RWPE2 (cell line): ENCODE data around the gene SDC4.

Source experiments
- ATAC-seq: fragments of 200-7000 bp; cut with Tn5 transposase; 3 replicates; pipeline ENCODE4 v1.9.1; 2021; ENCODE audit warnings: low read depth
- DNase-seq: peaks from one replicate; pipeline ENCODE4 v3.0.0-alpha.2; 2020; ENCODE audit warnings: low spot score
- H3K27ac ChIP-seq: fragments of 450-650 bp; 2 replicates; pipeline ENCODE4 v1.5.1; 2017; ENCODE audit warnings: mild to moderate bottlenecking; ENCODE audit not compliant: poor library complexity, severe bottlenecking
- H3K27me3 ChIP-seq: fragments of 250-450 bp; sonication (Bioruptor Pico); 2 replicates; pipeline ENCODE4 v1.5.1; 2021; ENCODE audit warnings: mild to moderate bottlenecking, moderate library complexity; ENCODE audit not compliant: insufficient read depth, poor library complexity, severe bottlenecking
- H3K36me3 ChIP-seq: fragments of 250-450 bp; sonication (Bioruptor Pico); 2 replicates; pipeline ENCODE4 v1.5.1; 2020; ENCODE audit warnings: low read depth, mild to moderate bottlenecking, moderate library complexity
- H3K4me1 ChIP-seq: fragments of 250-450 bp; sonication (Bioruptor Pico); 2 replicates; pipeline ENCODE4 v1.5.1; 2021; ENCODE audit warnings: mild to moderate bottlenecking, moderate library complexity; ENCODE audit not compliant: insufficient read depth, poor library complexity, severe bottlenecking
- H3K4me3 ChIP-seq: fragments of 250-450 bp; sonication (Bioruptor Pico); 2 replicates; pipeline ENCODE4 v1.5.1; 2021; ENCODE audit warnings: mild to moderate bottlenecking, moderate library complexity; ENCODE audit not compliant: severe bottlenecking
- H3K9me3 ChIP-seq: fragments of 250-450 bp; sonication (Bioruptor Pico); 2 replicates; pipeline ENCODE4 v1.5.1; 2021; ENCODE audit warnings: mild to moderate bottlenecking, moderate library complexity; ENCODE audit not compliant: severe bottlenecking
- CTCF ChIP-seq: fragments of 450-650 bp; IDR thresholded peaks from one replicate; pipeline ENCODE4 v1.5.1; 2017; ENCODE audit warnings: mild to moderate bottlenecking, moderate library complexity; ENCODE audit not compliant: poor library complexity, severe bottlenecking

The SDC4 gene

GRCh38 chr20:45290677-45291355, 57.4 kb downstream of the SDC4 start:
- no peaks in the 10 kb centered on the region for H3K36me3 ChIP-seq
- DNase-seq, result peak; percentile 86
- H3K27me3 ChIP-seq, result no peaks in the 10 kb centered on the region
- H3K4me1 ChIP-seq, result no peaks in the 10 kb centered on the region
- ATAC-seq, result peak; percentile 68
- H3K27ac ChIP-seq, result no peak overlapping the region
- H3K9me3 ChIP-seq, result no peaks in the 10 kb centered on the region
- TF ChIP-seq CTCF, result peak; percentile 100
- H3K4me3 ChIP-seq, result no peak overlapping the region

GRCh38 chr20:45289942-45290676, 58.1 kb downstream of the SDC4 start:
- DNase-seq, result peak; percentile 51
- H3K27me3 ChIP-seq, result no peaks in the 10 kb centered on the region
- no peak overlapping the region for H3K27ac ChIP-seq
- no peaks in the 10 kb centered on the region for H3K36me3 ChIP-seq
- no peaks in the 10 kb centered on the region for H3K4me1 ChIP-seq
- no peak for ATAC-seq
- H3K9me3 ChIP-seq, result no peaks in the 10 kb centered on the region
- no peak overlapping the region for H3K4me3 ChIP-seq
- no peak for TF ChIP-seq CTCF

GRCh38 chr20:45288860-45289259, 59.4 kb downstream of the SDC4 start:
- DNase-seq (peak; percentile 61), ATAC-seq (no peak)
- Histone ChIP-seq H3K4me1 (no peaks in the 10 kb centered on the region), H3K4me3 (no peak overlapping the region), H3K27me3 (no peaks in the 10 kb centered on the region), H3K36me3 (no peaks in the 10 kb centered on the region), H3K27ac (no peak overlapping the region), H3K9me3 (no peaks in the 10 kb centered on the region)
- no peak for TF ChIP-seq CTCF

- no peak overlapping the region for H3K27ac ChIP-seq
- no peaks in the 10 kb centered on the region for H3K27me3 ChIP-seq
- TF ChIP-seq CTCF, result no peak
- DNase-seq, result peak; percentile 68
- no peak overlapping the region for H3K4me3 ChIP-seq
- ATAC-seq, result no peak
- H3K36me3 ChIP-seq, result no peaks in the 10 kb centered on the region
- no peaks in the 10 kb centered on the region for H3K9me3 ChIP-seq
- no peaks in the 10 kb centered on the region for H3K4me1 ChIP-seq
These were observed 59.8 kb downstream of the SDC4 start for GRCh38 chr20:45288376-45288775.
